NOMO-1 (cell line): ENCODE data around the gene SLC6A3.
"Not testable (repeated sequence)": the region's sequence is repeated elsewhere in the genome, so short reads cannot be mapped to it uniquely, and the experiment has no call there.

Experiments used
- DNase-seq, 2 experiments: peaks; one replicate each; lab custom pipeline; 2025; ENCODE audit not compliant: unreplicated experiment in 2 of 2; lab: John Stamatoyannopoulos, UW

The SLC6A3 gene

DNA sequence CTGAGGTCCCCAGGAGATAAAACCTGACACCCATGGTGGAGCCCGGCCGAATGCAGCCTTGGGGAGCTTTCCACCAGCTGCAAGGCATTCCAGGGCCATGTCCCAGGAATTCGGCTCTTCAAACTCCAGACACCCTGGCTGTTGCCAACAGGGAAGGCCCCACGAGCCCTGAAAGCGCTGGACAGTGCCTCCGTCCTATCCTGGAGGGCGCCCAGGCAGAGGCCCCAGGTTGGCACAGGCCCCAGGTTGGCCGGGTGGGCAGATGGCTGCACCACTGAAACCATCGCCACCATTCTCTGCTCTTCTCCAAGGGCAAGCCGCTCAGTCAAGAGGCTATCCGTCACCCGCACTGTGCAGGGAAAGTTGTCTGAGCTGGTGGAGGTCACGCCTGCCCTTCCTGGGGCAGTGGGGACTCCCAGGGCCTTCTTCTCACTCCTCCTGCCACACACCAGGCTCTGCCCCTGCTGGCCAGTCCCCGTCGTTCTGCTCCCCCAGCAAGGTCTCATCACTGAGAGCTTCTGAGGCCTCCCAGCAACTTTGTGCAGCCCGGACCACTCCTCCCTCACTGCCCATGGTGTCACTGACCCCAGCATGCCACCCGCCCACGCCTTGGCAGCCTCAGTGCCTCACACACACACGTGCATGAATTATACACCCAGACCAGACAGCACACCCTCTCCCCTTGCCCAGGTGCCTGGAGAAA is 21.2 kb downstream of the SLC6A3 start:
- no peak for DNase-seq

DNA sequence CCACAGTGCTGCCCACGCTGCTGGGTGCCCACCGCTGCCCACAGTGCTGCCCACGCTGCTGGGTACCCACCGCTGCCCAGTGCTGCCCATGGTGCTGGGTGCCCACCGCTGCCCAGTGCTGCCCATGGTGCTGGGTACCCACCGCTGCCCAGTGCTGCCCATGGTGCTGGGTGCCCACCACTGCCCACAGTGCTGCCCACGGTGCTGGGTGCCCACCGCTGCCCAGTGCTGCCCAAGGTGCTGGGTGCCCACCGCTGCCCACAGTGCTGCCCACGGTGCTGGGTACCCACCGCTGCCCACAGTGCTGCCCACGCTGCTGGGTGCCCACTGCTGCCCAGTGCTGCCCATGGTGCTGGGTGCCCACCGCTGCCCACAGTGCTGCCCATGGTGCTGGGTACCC is 22.7 kb downstream of the SLC6A3 start:
- not testable (repeated sequence) for DNase-seq

DNA sequence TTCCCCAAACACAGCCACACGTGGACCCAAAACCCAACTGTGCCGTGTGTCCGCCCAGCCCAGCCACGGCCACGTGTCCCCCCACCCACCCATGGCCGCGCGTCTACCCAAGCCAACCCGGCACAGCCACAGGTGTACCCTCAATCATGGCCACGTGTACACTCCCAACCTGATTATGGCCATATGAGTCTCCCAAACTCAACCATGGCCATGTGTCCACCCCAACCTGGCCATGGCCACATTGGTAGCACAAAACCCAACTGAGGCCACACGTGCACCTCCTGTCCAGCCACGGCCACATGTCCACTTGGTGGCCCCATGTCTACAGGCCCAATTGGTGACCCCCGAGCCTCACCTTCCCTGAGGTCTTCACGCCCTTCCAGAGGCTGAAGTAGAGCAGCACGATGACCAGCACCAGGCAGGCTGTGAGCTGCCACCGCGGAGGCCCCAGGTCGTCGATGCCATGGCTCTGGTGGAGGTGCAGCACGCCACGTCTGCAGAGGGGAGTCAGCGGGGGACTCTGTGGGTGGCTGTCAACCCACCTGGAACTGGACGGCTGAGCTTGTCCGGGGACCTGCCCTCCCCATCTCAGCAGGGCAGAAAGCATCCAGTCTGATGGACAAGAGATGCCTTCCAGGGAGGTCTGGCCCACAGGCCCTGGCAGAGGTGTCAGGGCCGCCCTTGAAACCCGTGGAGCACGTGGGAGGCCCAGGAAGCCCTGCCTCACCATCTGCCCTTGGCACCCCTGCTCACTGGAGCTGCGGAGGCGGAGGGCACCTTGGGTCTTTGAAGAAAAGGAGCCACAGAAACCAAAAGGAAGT is 23.5 kb downstream of the SLC6A3 start:
- no peak for DNase-seq

DNA sequence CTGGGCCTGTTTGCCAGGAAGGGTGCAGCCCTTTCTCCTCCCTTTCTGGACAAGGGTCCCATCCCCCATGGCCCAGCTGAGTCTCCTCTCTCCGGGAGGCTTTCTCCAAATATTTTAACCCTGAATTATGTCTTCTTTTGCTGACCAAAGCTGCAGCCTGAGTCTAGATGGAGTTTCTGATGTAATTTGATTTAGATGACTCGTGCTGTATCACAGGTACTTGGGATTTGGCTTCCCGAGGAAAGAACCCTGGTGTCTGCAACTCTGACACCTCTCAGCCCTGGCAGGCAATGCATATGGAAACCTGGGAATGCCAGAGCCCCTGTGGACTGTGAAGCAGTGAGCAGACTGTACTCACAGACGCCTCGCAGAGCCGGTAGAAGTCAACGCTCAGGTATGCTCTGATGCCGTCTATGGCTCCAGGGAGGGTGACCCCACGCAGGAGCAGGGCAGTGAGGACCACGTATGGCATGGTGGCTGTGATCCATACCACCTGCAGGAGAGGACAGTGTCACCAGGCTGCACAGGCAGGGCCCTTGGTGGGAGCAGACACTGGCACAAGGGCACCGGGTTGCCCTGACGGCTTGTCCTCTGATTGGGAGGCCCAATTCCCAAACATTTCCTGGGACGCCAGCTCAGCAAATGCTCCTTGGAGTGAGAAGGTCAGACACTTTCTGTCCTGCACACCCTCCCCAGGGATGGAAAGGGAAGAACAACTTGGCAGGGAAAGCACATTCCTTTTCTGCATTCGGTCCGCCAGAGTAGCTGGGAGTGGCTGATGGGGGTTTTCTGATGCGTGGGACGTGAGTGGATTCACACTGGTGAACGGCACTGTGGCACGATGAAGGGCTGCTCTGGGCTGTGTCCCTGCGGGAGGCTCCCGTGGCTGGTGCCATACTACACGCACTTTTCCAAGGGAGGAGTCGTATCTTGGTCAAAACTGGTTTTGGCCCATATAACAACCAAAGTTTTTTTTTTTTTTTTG is 24.7 kb downstream of the SLC6A3 start:
- no peak for DNase-seq

DNA sequence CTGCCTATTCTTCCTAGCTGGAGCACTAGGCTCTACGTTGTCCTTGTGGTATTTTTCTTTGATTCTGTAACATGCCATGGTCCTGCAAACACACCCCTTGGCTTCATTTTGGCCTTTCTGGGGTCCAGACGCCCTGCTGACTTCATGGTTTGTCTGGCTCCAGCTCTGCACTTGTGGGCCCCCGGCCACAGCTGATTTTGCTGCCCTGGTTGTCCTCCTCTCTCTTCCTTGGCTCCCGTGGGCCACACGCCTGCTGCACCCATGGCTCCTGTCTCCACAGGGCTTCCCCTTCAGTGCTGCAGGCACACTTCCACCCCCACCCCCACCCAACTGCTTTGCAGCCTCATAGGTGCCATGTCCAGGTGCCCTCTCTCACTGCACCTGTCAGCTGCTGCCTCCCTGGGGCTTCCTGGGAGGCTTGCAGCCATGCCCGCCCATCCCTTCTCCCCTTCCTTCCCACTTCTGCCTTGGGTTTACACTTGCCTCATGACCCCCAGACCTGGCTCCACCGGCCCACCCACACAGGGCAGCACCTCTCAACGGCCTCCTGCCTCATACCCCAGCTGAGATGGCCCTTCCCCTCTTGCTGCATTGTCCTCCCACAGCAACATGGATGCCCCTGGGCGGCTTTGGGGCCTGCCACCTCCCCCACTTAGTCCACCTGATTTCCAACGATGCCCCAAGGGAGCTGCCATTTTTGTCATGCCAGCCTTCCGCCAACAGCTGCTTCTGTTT is 25.6 kb downstream of the SLC6A3 start:
- no peak for DNase-seq

DNA sequence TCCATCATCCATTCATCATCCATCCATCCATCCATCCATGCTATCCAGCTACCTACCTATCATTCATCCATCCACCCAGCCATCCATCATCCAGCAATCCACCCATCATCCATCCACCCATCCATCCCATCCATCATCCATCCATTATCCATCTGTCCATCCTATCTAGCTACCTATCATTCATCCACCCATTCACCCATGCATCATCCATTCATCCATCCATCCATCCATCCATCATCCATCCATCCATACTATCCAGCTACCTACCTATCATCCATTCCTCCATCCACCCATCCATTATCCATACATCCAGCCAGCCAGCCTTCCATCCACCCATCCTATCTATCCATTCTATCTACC is 26.3 kb downstream of the SLC6A3 start:
- DNase-seq, result no peak

DNA sequence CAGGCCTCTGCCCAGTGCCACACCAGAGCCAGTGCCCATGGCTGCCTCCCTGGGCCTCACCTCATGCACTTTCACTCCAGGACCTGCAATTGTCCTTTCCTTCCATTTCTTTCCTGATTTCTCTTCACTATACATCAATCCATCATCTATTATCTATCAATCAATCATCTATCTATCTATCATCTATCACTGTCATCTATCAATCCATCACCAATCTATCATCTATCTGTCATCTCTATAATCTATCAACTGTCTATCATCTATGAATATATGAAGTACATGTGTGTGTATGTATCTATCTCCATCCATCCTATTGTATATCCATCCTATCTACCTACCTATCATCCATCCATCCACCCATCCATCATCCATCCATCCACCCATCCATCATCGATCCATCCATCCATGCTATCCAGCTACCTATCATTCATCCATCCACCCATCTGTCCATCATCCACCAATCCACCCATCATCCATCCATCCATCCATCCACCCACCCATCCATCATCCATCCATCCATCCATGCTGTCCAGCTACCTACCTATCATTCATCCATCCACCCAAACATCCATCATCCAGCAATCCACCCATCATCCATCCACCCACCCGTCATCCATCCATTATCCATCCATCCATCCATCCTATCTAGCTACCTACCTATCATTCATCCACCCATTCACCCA is 26.9 kb downstream of the SLC6A3 start:
- DNase-seq, result no peak

DNA sequence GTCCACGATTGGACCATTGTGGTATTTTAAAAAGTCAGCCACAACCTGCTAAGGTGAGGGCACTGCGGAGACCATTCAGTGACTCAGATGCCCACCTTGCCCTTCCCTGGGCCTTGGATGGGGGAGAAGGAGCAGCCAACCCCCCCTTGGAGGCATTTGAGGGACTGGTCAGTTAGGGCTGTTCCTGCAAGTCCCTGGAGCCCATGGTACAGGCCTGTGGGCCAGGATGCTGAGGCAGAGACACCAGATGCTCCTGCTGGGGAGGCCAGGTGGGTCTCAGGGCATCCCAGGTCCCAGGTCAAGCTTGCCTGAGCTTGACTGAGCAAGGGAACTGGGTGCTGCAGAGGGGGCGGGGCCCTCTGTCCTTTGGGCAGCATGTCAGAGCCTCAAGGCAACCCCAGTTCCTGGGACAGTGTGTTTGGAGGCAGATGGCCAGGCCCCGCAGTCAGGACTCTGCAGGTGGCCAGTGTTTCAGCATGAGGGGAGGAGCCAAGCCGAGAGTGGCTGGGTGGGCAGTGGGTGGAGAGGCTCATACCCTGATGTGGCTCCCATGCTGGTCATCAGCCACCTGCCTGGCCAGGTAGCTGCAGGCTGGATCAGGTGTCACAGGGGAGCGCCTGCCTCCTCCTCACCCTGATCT is 27.5 kb downstream of the SLC6A3 start:
- DNase-seq, result no peak

DNA sequence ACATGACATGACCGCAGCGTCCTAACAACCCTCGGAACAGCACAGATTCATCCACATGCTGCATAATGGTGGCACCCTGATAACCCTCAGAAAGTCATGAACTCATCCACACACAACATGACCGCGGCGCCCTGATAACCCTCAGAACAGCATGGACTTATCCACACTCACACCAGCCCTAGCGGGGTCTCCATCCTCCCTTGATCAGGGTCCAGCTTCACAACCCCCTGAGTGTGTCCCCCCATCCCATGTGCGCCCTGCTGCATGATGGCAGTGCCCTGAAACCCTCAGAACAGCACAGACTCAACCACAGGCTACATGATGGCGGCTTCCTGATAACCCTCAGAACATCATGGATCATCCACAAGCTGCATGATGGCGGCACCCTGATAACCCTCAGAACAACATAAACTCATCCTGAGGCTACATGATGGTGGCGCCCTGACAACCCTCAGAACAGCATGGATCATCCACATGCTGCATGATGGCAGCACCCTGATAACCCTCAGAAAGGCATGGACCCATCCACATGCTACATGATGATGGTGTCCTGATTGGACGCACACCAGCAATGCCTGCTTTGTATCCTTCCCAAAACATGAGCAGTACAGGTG is 28.3 kb downstream of the SLC6A3 start:
- no peak for DNase-seq

DNA sequence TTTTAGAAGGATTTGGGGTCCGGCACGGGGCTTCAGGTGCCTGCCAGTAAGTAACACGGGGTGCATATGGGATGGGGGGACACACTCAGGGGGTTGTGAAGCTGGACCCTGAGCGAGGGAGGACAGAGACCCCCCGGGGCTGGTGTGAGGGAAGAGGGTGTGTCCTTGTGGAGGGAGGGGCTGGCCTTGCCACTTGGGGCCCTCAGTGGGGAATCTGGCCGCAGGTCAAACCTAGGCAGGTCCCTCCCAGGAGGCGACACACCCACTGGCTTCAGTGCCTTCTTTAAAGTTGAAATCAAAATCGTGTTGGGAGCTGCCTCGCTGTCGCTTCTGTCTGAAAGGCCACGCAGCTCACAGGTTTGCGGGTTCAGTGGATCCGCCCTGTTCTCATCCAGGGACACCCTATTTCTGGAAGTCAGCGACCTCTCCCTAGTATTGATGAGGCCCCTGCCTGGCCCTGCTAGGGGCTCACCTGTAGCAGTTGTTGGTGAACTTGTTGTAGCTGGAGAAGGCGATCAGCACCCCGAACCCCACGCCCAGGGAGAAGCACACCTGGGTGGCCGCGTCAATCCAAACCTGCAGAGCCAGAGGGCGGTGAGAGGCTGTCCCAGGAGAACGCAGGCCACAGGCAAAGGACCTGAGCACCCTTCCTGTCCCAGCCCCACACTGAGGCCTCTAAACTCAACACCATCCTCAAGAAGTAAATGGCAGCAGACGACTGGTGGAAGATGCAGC is 29.4 kb downstream of the SLC6A3 start:
- DNase-seq, result no peak

DNA sequence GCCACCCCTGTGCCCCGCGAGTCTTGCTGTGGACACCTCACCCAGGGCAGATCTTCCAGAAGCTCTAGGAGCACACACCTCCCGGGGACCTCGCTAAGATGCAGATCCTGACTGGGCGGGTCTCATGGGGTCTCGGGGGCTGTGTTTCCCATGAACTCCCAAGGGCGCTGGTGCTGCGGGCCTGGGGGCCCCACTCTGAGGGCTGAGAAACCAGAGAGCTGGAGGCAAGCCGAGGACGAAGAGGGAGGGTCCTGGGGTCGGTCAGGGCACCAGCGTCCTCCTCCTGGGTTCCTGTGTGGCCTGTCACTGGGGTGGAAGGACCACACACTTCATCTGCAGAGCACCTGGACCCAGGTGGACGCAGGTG is 30.2 kb downstream of the SLC6A3 start:
- no peak for DNase-seq

DNA sequence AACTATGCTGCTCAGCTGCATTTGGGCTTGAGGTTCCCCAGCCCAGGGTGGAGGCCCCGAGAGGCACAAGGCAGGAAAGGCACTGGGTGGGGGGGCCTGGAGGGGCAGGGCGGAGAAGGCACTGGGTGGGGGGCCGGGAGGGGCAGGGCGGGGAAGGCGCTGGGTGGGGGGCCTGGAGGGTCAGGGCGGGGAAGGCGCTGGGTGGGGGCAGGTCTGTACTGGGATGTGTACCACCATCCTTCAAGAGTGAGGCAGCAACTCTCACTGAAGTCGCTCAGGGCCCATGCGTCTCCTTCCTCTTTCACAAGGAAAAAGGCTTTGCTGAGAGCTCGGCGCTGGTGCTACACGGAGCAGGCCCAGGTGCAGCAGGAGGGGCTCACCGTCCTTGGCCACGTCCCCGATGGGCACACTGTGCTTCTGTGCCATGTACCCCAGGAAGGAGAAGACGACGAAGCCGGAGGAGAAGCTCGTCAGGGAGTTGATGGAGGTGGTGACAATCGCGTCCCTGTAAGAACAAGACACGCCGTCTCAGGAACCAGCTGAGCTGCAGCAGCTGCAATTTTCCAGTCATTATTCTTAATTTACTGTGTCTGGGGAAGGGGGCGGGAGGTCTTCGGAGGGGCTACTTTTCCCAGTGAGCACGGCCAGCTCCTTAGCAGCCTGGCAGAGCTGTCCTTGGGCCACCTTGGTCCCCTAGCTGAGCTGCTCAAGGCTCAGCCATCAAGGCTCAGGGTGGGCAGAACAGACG is 30.8 kb downstream of the SLC6A3 start:
- peak in 1 of 2 experiments; percentile 19 for DNase-seq

DNA sequence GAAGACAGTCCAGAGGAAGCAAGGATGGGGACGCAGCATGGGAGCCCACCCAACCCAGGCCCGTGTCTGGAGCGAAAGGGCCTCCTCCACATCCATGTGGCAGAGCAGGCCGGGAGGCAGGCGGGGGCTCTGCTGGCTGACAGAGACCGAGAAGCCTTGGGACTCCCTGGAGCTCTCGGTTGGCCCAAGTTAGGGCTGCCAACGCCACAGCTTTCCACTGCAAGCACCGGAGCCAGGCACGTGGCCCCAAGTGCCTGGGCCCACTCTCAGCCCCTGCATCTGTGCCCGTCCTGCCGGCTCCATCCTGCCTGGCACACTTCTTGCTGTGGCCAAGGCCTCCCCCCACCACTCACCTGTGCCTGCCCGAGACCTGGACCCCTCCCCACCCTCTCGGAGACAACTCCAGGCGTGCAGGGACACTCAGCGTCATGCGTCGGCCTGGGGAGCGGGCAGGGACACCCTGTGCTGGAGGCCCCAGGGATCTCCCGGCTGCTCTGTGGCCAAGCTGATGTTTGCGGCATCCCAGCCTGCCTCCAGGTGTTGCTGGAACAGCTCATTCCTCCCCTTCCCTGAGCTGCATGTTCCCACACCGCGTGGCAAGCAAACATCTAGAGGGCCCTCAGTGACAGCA is 31.5 kb downstream of the SLC6A3 start:
- no peak for DNase-seq

DNA sequence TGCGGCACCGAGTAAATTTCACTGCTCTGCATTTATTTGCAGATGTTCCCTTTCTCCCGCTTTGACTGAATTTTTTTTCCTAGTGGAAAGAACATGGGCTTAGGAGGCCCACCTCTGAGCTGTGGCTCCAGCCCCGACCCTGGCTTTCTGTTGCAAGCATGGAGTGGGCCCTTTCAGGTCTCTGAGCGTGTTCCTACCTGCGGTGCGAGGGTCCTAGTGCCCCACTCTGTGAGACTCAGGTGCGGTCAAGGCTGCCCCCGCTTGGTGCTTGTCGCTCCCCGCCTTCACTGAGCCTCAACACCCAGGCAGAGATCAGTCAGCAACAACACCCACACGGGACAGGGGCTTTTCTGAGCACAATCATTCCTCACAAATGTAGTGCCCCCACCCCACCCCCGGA is 32.0 kb downstream of the SLC6A3 start:
- DNase-seq, result no peak

DNA sequence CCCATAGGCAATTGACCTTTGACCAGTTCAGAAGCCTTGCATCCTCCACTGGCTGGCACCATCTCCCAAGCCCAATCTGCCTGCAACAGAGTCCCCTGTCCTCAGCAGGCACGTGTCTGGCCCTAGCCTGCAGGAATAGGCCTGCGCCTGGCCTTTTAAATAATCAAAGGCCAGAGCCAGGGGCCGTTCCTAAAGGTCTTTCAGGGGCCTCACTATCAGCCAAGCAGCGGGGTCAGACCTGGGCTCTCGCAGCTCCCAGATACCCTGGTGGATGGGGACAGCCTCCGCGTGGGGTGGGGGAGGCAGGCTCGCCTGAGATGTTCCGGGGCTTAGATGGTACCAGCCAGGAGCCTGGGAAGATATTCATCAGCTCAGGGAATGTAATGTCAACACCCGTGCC is 32.6 kb downstream of the SLC6A3 start:
- DNase-seq, result no peak

DNA sequence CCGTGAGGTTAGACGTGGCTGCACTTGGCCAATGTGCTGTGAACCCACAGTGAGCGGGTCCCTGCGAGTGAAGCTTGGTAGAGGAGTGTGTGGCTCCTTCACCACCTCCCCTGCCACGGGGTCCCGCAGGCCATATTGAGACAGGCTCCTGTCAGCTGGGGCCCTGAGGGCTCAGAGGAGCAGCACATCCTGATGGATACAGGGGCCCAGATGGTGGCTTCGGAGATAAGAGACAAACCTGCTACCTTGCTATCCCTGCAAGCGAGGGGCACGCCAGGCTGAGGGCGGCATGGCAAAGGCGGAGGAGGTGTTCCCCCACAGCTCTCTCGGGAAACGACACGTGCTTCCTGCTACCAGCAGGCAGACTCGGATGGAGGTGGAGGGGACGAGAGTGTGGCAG is 33.1 kb downstream of the SLC6A3 start:
- DNase-seq, result no peak

DNA sequence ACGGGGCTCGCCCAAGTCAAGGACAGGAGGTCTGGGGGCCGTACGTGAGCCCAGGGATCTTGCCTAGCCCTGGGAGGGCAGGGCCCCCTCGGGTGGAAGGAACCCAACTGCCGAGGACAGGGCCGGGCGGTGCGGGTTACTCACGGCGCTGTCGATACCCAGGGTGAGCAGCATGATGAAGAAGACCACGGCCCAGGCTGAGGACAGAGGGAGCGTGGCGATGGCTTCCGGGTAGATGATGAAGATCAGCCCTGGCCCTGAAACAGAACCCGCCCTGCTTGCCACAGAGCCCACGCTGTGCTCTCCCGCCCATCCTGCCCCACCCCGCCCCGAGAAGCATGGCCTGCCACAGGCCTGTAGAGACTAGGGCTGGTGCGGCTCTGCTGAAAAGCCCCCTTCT is 34.1 kb downstream of the SLC6A3 start:
- no peak for DNase-seq
